ENCODE results near the gene LYZL2. TPM values are rescaled to one million over a fixed set of nuclear protein-coding genes. Genes with fewer than 3 reads are reported as not detected.
"Not testable (repeated sequence)": the region's sequence is repeated elsewhere in the genome, so short reads cannot be mapped to it uniquely, and the experiment has no call there.

Gene LYZL2
- not detected for total RNA-seq

DNA sequence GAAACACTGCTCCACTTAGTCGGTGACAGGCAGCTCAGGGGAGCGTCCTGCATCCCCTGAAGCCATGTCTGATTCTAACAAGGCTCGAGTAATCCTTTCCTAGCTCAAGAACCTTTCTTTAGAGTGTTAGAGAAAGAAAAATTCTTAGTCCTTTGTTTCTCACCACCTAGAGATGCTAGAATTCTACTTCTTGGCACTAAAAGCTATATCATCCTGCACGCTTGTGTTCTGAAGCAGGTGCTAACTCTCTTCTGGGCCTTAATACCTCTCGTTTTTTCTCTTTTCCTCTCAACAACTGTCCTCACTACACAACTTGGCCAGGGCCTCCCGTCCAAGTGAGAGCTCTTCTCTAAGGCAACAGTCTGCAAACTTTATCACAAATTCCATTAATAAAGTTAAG lies at the start of gene LYZL2:
Gene LYZL2, minus strand, starts transcription at position 101 of the 400 bp plus-strand sequence. CDS start 2,838 bp downstream, outside the sequence.
- DNase-seq = no peak

- not testable (repeated sequence) for DNase-seq
These were observed 48.1 kb upstream of the LYZL2 start for GRCh38 chr10:30677616-30678015.

DNA sequence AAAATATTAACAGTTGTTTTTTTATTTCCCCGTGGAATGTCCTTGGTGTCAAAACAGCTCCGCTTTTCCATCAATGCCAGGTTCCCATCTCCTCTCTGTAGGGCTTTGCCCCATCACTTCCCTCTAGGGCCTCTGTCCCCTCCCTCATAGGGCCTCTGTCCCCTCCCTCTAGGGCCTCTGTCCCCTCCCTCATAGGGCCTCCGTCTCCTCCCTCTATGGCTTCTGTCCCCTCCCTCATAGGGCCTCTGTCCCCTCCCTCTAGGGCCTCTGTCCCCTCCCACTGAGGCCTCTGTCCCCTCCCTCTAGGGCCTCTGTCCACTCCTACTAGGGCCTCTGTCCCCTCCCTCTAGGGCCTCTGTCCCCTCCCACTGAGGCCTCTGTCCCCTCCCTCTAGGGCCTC lies 47.6 kb upstream of the LYZL2 start:
- not testable (repeated sequence) for DNase-seq

GRCh38 chr10:30675791-30676718 lies 46.5 kb upstream of the LYZL2 start:
- no peak for DNase-seq

DNA sequence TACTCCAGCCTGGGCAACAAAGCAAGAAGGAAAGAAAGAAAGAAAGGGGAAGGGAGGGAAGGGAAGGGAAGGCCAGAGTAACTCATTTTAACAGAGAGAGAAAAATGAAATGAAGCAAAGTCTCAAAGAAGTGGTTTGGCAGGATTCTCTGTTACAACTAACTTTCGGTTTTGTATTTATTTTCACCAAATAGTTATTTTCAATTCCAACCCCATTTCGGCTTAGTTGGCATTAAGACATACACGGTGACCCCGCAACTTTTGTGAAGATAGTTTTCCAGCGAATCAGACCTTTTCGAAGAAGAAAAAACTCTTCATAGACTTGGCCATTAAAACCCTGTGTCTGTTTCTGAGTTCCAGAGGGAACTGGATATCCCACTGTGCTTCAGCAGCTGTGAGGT lies 45.2 kb upstream of the LYZL2 start:
- DNase-seq = no peak

- not testable (repeated sequence) for DNase-seq
These were observed 43.7 kb upstream of the LYZL2 start for GRCh38 chr10:30673262-30673661.

- DNase-seq = not testable (repeated sequence)
These were observed 42.8 kb upstream of the LYZL2 start for GRCh38 chr10:30672338-30672737.

DNA sequence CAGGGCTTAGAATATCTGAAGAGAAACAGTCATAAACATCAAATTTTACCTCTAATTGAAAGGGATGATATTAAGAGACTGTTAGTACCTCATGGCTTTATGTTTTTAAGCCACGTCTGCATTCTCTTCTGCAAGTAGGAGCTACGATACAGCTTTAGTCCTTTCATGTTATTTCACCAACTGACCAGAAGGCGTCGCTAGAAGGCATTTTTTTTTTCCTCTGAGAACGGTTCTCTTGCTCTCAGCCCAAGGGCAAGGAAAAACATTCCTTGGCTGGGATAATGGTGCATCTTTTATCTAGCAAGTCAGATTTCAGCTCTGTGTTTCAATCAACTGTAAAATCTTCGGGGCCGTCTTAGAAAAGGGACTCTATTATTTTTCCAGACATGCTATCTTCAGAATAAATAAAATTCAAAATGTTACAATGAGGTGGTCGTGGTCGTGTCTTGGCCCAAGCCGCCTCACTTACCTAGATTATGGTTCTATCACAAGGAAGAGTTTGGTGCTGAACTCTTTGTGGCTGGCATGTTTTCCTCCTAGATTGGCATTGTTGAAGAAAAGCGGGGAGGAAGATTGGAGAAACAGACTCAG lies 41.6 kb upstream of the LYZL2 start:
- DNase-seq = peak; percentile 31

DNA sequence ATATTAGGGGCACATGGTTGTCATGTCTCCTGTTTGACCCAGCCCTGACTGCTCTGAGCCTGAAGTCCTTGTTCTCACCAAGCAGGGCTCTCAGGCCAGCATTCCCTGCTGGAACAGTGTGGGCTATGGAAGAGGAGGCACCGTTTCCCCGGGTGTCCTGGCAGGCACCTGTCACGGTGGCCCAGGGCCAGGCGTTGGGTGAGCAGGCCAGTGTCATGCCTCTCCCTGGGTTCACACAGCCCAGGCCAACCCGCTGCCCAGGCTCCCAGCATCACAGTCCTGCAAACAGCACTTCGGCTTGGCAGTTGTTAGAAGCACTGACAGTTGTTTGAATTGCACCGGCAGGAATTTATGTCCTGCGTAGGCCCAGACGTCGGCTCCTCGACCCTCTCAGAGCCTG lies 38.4 kb upstream of the LYZL2 start:
- not testable (repeated sequence) for DNase-seq

DNA sequence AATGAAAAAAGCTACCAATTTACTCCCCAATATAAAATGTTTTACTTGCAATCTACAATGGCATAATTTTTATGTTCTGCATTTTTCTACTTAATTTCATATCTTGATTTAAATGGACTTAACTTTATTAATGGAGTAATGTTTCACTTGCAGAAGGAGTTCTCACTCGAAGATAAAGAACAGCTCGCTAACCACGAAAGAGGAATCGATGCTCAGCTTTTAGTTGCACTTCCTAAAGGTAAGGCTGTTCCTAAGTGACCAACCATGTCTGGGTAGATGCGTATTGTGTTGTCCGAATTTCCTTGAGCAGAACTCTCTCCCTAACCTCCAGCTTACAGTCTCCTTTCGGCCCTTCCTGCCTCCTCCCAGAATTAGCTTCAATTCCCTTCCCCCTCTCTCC lies 33.9 kb upstream of the LYZL2 start:
- not testable (repeated sequence) for DNase-seq

- no peak for DNase-seq
These were observed 33.3 kb upstream of the LYZL2 start for GRCh38 chr10:30662814-30663213.

GRCh38 chr10:30660314-30660713 lies 30.8 kb upstream of the LYZL2 start:
- not testable (repeated sequence) for DNase-seq

DNA sequence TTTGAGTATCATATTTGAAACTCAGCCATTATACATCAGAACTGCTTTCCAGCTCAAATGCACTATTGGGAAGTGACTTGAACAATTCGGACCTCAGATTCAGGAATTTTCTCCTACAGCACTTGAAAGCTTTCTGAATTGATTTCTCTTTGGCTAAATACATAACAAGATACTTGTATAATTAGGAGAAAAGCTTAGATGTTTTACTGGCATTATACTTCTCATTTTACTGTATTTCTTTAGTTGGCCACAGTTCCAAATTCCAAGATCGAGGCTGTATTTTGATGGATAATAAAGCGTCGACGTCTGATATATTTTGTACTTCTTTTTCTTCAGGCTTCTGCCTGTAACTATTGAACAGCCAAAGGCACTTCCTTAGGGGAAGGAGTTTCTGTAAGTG lies 26.7 kb upstream of the LYZL2 start:
- DNase-seq = no peak

DNA sequence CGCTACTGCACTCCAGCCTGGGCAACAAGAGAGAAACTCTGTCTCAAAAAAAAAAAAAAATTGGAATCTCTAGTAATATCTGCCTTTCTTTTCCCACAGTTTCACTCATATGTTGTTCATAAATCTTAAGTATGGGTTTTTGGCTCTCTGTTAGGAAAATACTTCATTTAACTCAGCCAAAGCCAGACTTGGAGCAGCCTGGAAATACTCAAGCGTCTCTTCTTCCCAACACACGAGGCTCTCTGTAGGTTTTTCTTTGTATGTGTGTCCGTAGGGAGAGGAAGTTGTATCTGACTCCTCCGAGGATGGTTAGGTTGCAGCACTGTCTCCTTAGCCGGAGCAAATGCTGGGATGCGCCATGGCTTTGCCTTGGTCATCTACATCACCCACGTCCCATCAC lies 25.4 kb upstream of the LYZL2 start:
- DNase-seq = peak; percentile 79

DNA sequence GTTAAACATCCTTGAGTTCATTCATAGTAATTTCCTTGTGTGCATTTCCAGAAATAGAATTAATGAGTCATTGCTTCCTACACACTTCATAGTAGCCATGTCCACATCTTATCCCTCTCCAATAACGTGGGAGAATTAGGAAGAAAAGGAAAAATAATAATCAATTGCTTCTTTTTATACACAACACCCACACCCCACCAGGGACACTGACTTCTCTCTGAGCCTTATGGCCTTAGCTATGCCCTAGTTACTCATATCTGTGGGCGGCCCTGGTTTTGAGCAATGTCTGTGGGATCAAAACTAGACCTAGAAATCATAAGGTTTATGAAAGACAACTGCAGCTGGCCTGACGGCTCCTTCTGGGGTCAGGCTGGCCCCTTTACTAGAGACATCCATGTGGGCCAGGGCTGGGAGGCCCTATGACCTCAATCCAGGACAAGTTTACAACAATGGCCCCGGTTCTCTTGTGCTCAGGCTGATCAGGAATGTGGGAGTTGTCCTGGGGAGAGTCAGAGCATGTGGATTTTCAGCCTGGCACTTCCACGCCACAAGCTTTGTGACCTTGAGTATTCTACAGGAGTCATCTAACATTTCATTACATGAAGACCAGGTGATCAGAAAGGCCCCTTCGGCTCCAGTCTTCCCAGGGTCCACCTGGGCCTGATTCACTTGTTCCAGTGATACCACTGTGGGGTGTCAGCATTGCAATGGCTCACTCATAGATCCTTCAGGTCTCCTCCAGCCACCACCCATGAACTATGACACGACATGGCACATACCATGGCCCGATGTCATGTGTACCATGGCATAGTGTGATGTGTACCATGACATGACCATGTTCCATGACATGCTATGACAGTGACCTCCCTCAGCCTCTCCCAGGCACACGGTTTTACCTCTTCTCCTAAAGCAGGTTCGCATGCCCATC lies 22.2 kb upstream of the LYZL2 start:
- peak; percentile 79 for DNase-seq

DNA sequence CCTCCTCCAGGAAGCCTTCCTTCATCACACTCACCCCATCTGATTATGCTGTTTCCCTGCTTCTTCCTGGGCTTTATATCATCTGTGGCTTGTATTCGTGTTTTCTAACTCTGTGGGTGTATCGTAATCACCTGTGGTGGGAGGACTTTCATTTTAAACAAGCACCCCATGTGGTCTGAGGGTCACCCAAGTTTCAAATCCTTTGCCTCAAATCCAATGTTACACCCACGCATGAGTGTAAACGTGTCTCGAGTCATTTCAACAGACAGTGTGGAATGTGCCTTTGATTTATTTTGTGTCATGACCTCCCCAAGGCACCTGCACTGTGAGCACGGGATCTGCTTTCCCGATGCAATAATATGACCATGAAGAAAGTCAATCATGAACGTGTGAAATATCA lies 17.5 kb upstream of the LYZL2 start:
- no peak for DNase-seq

DNA sequence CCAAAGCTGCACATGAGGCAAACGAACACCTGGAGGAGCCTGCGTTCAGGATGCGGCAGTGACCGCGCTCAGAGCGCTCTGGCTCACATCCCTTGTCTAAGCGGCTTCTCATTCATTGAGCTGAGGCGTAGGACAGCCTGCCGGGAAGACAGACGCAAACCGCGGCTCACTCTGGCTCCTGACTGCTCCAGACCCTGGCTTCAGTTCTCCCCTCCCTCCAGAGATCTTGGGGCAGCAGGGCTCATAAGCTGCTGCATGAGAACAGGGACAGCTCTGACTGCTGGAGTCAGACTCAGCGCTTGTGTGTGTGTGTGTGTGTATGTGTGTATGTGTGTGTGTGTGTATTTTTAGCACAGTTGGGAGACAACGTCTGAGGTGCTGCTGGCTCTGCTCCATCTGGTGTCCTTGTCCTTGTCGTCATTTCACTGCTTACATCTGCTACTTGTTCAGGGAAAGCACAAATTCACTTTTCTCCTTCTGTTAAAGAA lies 15.8 kb upstream of the LYZL2 start:
- peak; percentile 46 for DNase-seq

DNA sequence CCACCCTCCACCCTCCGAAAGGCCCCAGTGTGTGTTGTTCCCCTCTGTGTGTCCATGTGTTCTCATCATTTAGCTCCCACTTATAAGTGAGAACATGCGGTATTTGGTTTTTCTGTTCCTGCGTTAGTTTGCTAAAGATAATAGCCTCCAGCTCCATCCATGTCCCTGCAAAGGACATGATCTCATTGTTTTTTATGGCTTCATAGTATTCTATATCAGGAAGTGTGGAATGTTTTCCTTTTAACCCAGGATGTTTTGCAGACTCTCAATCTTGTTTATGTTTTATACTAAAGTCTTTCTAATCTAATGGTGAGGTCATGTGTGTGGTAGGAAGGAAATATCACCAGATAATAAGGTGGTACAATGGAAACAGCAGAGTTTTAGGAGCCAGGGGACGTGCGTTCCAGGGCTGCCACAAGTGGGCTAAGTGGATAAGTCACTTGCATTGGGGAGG lies 14.9 kb upstream of the LYZL2 start:
- DNase-seq = peak; percentile 25

- DNase-seq = not testable (repeated sequence)
These were observed 14.1 kb upstream of the LYZL2 start for GRCh38 chr10:30643557-30644199.

DNA sequence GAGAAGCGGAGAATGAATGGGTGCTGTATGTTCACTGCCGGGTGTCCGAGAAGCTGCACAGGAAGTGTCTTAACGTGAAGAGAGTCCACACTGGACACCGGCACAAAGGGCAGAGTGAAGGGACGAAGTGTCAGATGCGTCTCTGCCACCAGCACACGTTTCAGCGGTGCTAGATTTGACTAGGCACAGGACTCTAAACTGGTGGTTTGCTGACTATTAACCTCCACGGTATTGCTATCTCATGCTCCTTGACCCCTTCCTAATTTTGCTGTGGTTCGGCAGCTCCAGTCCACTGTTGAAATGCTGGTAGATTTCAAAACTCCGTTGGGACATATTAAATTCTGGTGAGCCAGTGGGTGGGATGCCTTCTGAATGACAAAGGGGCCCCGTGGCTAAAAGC lies 13.3 kb upstream of the LYZL2 start:
- DNase-seq = not testable (repeated sequence)

- peak; percentile 54 for DNase-seq
These were observed 10.6 kb upstream of the LYZL2 start for GRCh38 chr10:30639946-30640786.
